Trophoblast cell (in vitro differentiated cells and primary cell): ENCODE measurements around the gene FAM83F.

Source experiments
- DNase-seq, 2 donors: peaks; one replicate each; pipeline ENCODE4 v3.0.0-alpha.2; 2016
- H2AFZ ChIP-seq: 2 replicates; pipeline ENCODE4 v1.6.1; 2013; ENCODE audit warnings: low read length, moderate library complexity, mild to moderate bottlenecking; ENCODE audit not compliant: insufficient read depth, poor library complexity
- H2AK5ac ChIP-seq: 2 replicates; pipeline ENCODE4 v1.6.1; 2013; ENCODE audit warnings: mild to moderate bottlenecking, low read length
- H2BK120ac ChIP-seq: 2 replicates; pipeline ENCODE4 v1.6.1; 2013; ENCODE audit warnings: low read length, mild to moderate bottlenecking, moderate library complexity; ENCODE audit not compliant: insufficient read depth, poor library complexity
- H2BK12ac ChIP-seq: 2 replicates; pipeline ENCODE4 v1.6.1; 2013; ENCODE audit warnings: mild to moderate bottlenecking, low read length, moderate library complexity
- H2BK5ac ChIP-seq: 2 replicates; pipeline ENCODE4 v1.6.1; 2013; ENCODE audit warnings: low read length, low read depth, moderate library complexity, mild to moderate bottlenecking; ENCODE audit not compliant: poor library complexity
- H3K14ac ChIP-seq: 2 replicates; pipeline ENCODE4 v1.6.1; 2013; ENCODE audit warnings: mild to moderate bottlenecking, low read length
- H3K18ac ChIP-seq: 2 replicates; pipeline ENCODE4 v1.6.1; 2013; ENCODE audit warnings: mild to moderate bottlenecking, low read length
- H3K23ac ChIP-seq: 2 replicates; pipeline ENCODE4 v1.6.1; 2013; ENCODE audit warnings: low read length
- H3K27ac ChIP-seq: 2 replicates; pipeline ENCODE4 v1.5.1; 2013; ENCODE audit warnings: low read depth, mild to moderate bottlenecking, inconsistent platforms, low read length, moderate library complexity
- H3K27me3 ChIP-seq: 2 replicates; pipeline ENCODE4 v1.6.1; 2013; ENCODE audit warnings: inconsistent platforms, mild to moderate bottlenecking, low read length, moderate library complexity; ENCODE audit not compliant: insufficient read depth
- H3K36me3 ChIP-seq, 2 experiments: 1 replicate in 1 of 2; 2 replicates in 1 of 2; pipeline ENCODE4 v1.6.1; 2013; ENCODE audit warnings: low read length in 2 of 2, mild to moderate bottlenecking in 2 of 2, moderate library complexity in 1 of 2; ENCODE audit not compliant: insufficient read depth in 2 of 2, control insufficient read depth in 1 of 2
- H3K4ac ChIP-seq: 2 replicates; pipeline ENCODE4 v1.6.1; 2013; ENCODE audit warnings: low read depth, mild to moderate bottlenecking, low read length, moderate library complexity
- H3K4me1 ChIP-seq, 2 experiments: 1 replicate in 1 of 2; 2 replicates in 1 of 2; pipeline ENCODE4 v1.6.1; 2013; ENCODE audit warnings: low read length in 2 of 2, mild to moderate bottlenecking in 2 of 2, moderate library complexity in 1 of 2; ENCODE audit not compliant: insufficient read depth in 2 of 2, control insufficient read depth in 1 of 2
- H3K4me2 ChIP-seq: 2 replicates; pipeline ENCODE4 v1.6.1; 2013; ENCODE audit warnings: inconsistent platforms, mild to moderate bottlenecking, low read length, moderate library complexity
- H3K4me3 ChIP-seq: 2 replicates; pipeline ENCODE4 v1.5.1; 2013; ENCODE audit warnings: mild to moderate bottlenecking, low read depth, low read length, inconsistent platforms
- H3K79me1 ChIP-seq: one replicate; pipeline ENCODE4 v1.6.1; 2013; ENCODE audit warnings: low read length
- H3K79me2 ChIP-seq: 2 replicates; pipeline ENCODE4 v1.6.1; 2013; ENCODE audit warnings: low read length, mild to moderate bottlenecking; ENCODE audit not compliant: control insufficient read depth, insufficient read depth, poor library complexity
- H3K9ac ChIP-seq: 2 replicates; pipeline ENCODE4 v1.6.1; 2013; ENCODE audit warnings: mild to moderate bottlenecking, low read length
- H3K9me3 ChIP-seq: 2 replicates; pipeline ENCODE4 v1.6.1; 2013; ENCODE audit warnings: low read depth, mild to moderate bottlenecking, control low read depth, inconsistent platforms, low read length; ENCODE audit not compliant: insufficient read depth
- H4K12ac ChIP-seq: 2 replicates; pipeline ENCODE4 v1.6.1; 2013; ENCODE audit warnings: low read depth, mild to moderate bottlenecking, low read length, moderate library complexity
- H4K8ac ChIP-seq: 2 replicates; pipeline ENCODE4 v1.6.1; 2013; ENCODE audit warnings: low read depth, mild to moderate bottlenecking, low read length, moderate library complexity
- H4K91ac ChIP-seq: one replicate; pipeline ENCODE4 v1.6.1; 2013; ENCODE audit warnings: low read depth, mild to moderate bottlenecking, low read length, moderate library complexity
- WGBS: extraction: QIAGEN DNeasy Blood & Tissue Kit; methylation state at CpG from one replicate; pipeline ENCODE4 v1.1.7; 2013; ENCODE audit warnings: missing lambda C conversion rate; ENCODE audit not compliant: insufficient read length, insufficient coverage; ENCODE audit errors: extremely low coverage; 5-methylcytosine and 5-hydroxymethylcytosine counted together

The FAM83F gene

DNA sequence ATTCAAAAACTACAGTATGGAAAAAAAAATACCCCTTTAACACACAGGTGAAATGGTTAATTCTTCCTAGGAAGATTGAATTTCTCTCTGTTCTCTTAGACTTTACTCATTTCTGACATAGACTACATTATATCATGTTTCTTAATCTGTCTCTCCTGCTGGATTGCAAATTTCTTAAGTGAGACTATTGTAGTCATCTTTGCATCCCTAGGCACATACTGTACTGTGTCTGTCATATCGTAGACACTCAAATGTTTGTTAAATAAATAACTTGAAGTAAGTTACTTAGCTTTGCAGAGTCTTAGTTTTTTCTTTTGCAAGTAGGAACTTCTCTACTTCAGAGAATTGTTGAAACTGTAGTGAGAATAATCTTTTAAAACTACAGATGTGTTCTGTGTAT lies 58.7 kb downstream of the FAM83F start:
- Histone ChIP-seq H3K4me1 (peaks cover 0 to 2% of the 10 kb centered on the region in 2 experiments), H3K27me3 (no peaks in the 10 kb centered on the region), H2BK120ac (no peak overlapping the region)

DNA sequence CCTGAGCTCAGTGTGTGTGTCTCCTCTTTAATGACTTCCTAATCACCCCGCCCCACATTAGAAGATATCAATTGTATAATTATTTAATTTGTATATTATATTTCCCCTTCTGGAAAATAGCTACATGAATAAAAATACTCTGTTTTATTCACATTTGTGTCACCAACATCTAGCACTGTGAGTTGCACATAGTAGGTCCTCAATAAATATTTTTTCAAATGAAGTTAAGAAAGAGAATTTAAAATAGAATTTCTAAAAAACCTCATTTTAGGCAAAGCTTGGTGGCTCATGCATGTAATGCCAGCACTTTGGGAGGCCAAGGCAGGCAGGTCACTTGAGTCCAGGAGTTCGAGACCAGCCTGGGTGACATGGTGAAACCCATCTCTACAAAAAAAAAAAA lies 59.7 kb downstream of the FAM83F start:
- no CpG with 5 or more reads among the region's 2 CpGs for WGBS
- DNase-seq: no peak

More for the DNA sequence above, 58.7 kb downstream of the FAM83F start:
- Histone ChIP-seq H3K79me2 (no peaks in the 10 kb centered on the region), H4K91ac (no peak overlapping the region), H3K23ac (no peak overlapping the region), H2BK5ac (no peak overlapping the region), H2AK5ac (no peak overlapping the region), H2AFZ (no peak overlapping the region), H3K4ac (no peak overlapping the region), H4K12ac (no peak overlapping the region), H3K79me1 (no peaks in the 10 kb centered on the region), H2BK12ac (no peak overlapping the region), H3K18ac (no peak overlapping the region), H3K14ac (no peak overlapping the region), H3K9ac (no peak overlapping the region), H3K4me2 (no peak overlapping the region), H3K9me3 (no peaks in the 10 kb centered on the region), H3K4me3 (no peak overlapping the region), H3K36me3 (no peaks in the 10 kb centered on the region), H4K8ac (no peak overlapping the region), H3K27ac (no peak overlapping the region)
- no CpG with 5 or more reads among the region's 1 CpG for WGBS
- peak in 1 of 2 donors; percentile 37 for DNase-seq

DNA sequence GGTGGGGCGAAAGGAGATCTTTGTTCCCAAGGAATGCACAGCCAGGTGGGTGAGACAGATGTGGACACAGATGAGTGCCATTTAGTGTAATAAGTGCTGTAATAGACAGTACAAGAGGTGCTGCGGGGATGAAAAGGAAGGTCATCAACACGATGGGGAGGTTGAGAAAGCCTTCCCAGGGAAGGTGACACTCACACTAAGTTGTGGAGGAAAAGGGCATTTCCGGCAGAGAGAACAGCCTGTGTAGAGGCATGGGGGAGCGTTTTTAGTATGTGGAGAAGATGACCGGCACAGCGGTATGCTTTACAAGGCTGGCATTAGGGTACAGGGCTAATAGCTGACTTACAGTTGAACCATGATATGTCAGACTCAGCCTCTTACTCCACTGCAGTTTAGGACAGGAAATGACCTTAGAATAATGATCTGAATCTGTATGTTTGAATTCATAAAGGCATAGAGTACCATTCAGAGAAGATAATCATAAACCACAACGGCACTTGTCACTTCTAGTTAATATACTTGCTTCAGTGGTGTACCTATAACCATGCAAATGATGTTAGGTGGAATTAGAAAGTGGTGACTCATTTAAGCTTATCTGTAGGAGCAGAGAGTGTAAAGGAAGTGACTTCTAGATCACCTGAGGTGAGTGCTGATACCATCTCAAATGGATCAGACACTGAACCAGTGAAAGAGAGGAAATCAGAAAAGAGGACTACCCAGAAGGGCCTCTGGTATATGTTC lies 60.6 kb downstream of the FAM83F start:
- no peak overlapping the region for H4K8ac ChIP-seq
- no peaks in the 10 kb centered on the region for H3K27me3 ChIP-seq
- H4K12ac ChIP-seq: no peak overlapping the region
- H3K27ac ChIP-seq: no peak overlapping the region
- no peak overlapping the region for H2BK120ac ChIP-seq
- H3K9ac ChIP-seq: no peak overlapping the region
- no peak overlapping the region for H3K4ac ChIP-seq
- no peak overlapping the region for H2BK5ac ChIP-seq
- H3K4me1 ChIP-seq: peaks cover 0 to 2% of the 10 kb centered on the region in 2 experiments
- WGBS: no CpG with 5 or more reads among the region's 8 CpGs
- H3K9me3 ChIP-seq: no peaks in the 10 kb centered on the region
- no peak overlapping the region for H4K91ac ChIP-seq
- no peak overlapping the region for H3K23ac ChIP-seq
- H2BK12ac ChIP-seq: no peak overlapping the region
- no peak overlapping the region for H3K18ac ChIP-seq
- no peaks in the 10 kb centered on the region for H3K79me2 ChIP-seq
- no peaks in the 10 kb centered on the region for H3K36me3 ChIP-seq
- no peak overlapping the region for H2AFZ ChIP-seq
- H2AK5ac ChIP-seq: no peak overlapping the region
- H3K4me2 ChIP-seq: no peak overlapping the region
- H3K14ac ChIP-seq: no peak overlapping the region
- DNase-seq: peak in 1 of 2 donors; percentile 47
- no peaks in the 10 kb centered on the region for H3K79me1 ChIP-seq
- H3K4me3 ChIP-seq: no peak overlapping the region

More for the DNA sequence above, 59.7 kb downstream of the FAM83F start:
- no peaks in the 10 kb centered on the region for H3K27me3 ChIP-seq
- no peak overlapping the region for H3K4me3 ChIP-seq
- H3K14ac ChIP-seq: no peak overlapping the region
- no peak overlapping the region for H2BK5ac ChIP-seq
- H3K4ac ChIP-seq: no peak overlapping the region
- H3K18ac ChIP-seq: no peak overlapping the region
- H4K91ac ChIP-seq: no peak overlapping the region
- H2AFZ ChIP-seq: no peak overlapping the region
- no peaks in the 10 kb centered on the region for H3K79me2 ChIP-seq
- H3K36me3 ChIP-seq: no peaks in the 10 kb centered on the region
- no peak overlapping the region for H3K4me2 ChIP-seq
- H3K27ac ChIP-seq: no peak overlapping the region
- H4K8ac ChIP-seq: no peak overlapping the region
- H3K79me1 ChIP-seq: no peaks in the 10 kb centered on the region
- H2BK120ac ChIP-seq: no peak overlapping the region
- peaks cover 0 to 2% of the 10 kb centered on the region in 2 experiments for H3K4me1 ChIP-seq
- H4K12ac ChIP-seq: no peak overlapping the region
- no peak overlapping the region for H3K23ac ChIP-seq
- no peaks in the 10 kb centered on the region for H3K9me3 ChIP-seq
- no peak overlapping the region for H3K9ac ChIP-seq
- H2AK5ac ChIP-seq: no peak overlapping the region
- no peak overlapping the region for H2BK12ac ChIP-seq

DNA sequence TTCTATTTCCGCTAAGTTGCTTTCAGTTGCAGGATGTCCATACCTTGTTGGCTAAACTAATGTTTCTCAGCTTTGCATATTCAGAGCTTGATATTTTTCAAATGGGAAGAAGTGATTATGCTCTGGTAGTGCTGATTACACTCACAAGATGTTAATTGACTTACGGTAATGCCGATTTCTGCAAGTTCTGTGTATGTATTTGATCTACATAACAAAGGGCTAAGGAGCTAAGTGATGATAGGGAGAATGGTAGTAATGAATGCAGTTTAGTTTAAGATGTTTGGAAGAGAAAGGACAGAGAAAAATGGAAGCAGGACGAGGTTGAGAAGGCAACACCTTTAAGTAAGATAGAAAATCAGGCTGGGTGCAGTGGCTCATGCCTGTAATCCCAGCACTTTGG lies 61.4 kb downstream of the FAM83F start:
- Histone ChIP-seq H2BK12ac (no peak overlapping the region), H4K91ac (no peak overlapping the region), H2AK5ac (no peak overlapping the region), H3K18ac (no peak overlapping the region), H3K79me1 (no peaks in the 10 kb centered on the region), H3K4me1 (peaks cover 0 to 2% of the 10 kb centered on the region in 2 experiments), H3K4me2 (no peak overlapping the region), H2BK5ac (no peak overlapping the region), H3K27ac (no peak overlapping the region), H3K14ac (no peak overlapping the region), H3K27me3 (no peaks in the 10 kb centered on the region), H3K36me3 (no peaks in the 10 kb centered on the region), H4K8ac (no peak overlapping the region), H4K12ac (no peak overlapping the region), H3K79me2 (no peaks in the 10 kb centered on the region), H3K4me3 (no peak overlapping the region), H3K9ac (no peak overlapping the region), H3K9me3 (no peaks in the 10 kb centered on the region), H2BK120ac (no peak overlapping the region), H3K23ac (no peak overlapping the region), H3K4ac (no peak overlapping the region), H2AFZ (no peak overlapping the region)
- no peak for DNase-seq
- WGBS: no CpG with 5 or more reads among the region's 4 CpGs
